PC-3 (cell line): ENCODE data around the gene ARL14EPL. TPM values are rescaled to one million over a fixed set of nuclear protein-coding genes. Genes with fewer than 3 reads are reported as not detected.
"Not testable (repeated sequence)": the region's sequence is repeated elsewhere in the genome, so short reads cannot be mapped to it uniquely, and the experiment has no call there.

ENCODE experiments used
- ATAC-seq: fragments of 200-7000 bp; cut with Tn5 transposase; 2 replicates; pipeline ENCODE4 v1.9.1; 2020; ENCODE audit warnings: mild to moderate bottlenecking, moderate library complexity
- BruUV-seq: library from RNA; stranded (reverse); fragments of 400-500 nt; replicated peaks from 2 replicates; lab custom pipeline; 2021; lab: Mats Ljungman, UMichigan
- CTCF ChIA-PET: fragments of 300-600 bp; sonication (Branson Sonifier 250); formaldehyde crosslinking; loops from one replicate; lab custom pipeline; 2022; ENCODE audit warnings: antibody characterized with exemption; lab: Charles Lee
- POLR2A ChIA-PET: fragments of 300-600 bp; sonication (Branson Sonifier 250); formaldehyde crosslinking; loops from one replicate; lab custom pipeline; 2022; ENCODE audit warnings: antibody characterized with exemption; ENCODE audit not compliant: unreplicated experiment; lab: Charles Lee
- DNase-seq: peaks from one replicate; pipeline ENCODE4 v3.0.0-alpha.2; 2015
- H2AFZ ChIP-seq: fragments of 300-600 bp; sonication (generic); 2 replicates; pipeline ENCODE4 v1.6.0; 2016; ENCODE audit warnings: antibody characterized with exemption, low read length
- H3F3A ChIP-seq: fragments of 300-600 bp; sonication (generic); one replicate; pipeline ENCODE4 v1.6.0; 2017; ENCODE audit warnings: antibody characterized with exemption, low read length, control low read depth, mild to moderate bottlenecking; ENCODE audit not compliant: unreplicated experiment
- H3K27ac ChIP-seq: fragments of 300-600 bp; sonication (generic); 2 replicates; pipeline ENCODE4 v1.5.1; 2016; ENCODE audit warnings: mild to moderate bottlenecking, low read length
- H3K27me3 ChIP-seq: fragments of 300-600 bp; sonication (generic); 2 replicates; pipeline ENCODE4 v1.6.1; 2016; ENCODE audit warnings: low read length, mixed read lengths
- H3K36me3 ChIP-seq: fragments of 300-600 bp; sonication (generic); 2 replicates; pipeline ENCODE4 v1.6.1; 2016; ENCODE audit warnings: low read depth, mixed run types, low read length, mixed read lengths
- H3K4me1 ChIP-seq: fragments of 300-600 bp; sonication (generic); 2 replicates; pipeline ENCODE4 v1.5.1; 2016; ENCODE audit warnings: low read length; ENCODE audit not compliant: insufficient read depth
- H3K4me2 ChIP-seq: fragments of 300-600 bp; sonication (generic); 2 replicates; pipeline ENCODE4 v1.6.0; 2016; ENCODE audit warnings: low read length
- H3K4me3 ChIP-seq: fragments of 300-600 bp; sonication (generic); 2 replicates; pipeline ENCODE4 v1.5.1; 2016; ENCODE audit warnings: mild to moderate bottlenecking, low read length, mixed read lengths
- H3K79me2 ChIP-seq: fragments of 300-600 bp; sonication (generic); 2 replicates; pipeline ENCODE4 v1.6.1; 2017; ENCODE audit warnings: low read length, mixed read lengths
- H3K9ac ChIP-seq: fragments of 300-600 bp; sonication (generic); 2 replicates; pipeline ENCODE4 v1.6.0; 2016; ENCODE audit warnings: mild to moderate bottlenecking, low read length
- H3K9me2 ChIP-seq: fragments of 300-600 bp; sonication (generic); replicated peaks from 2 replicates; pipeline ENCODE4 v1.6.1; 2016; ENCODE audit warnings: mixed run types, low read length, mixed read lengths
- H3K9me3 ChIP-seq: fragments of 300-600 bp; sonication (generic); 2 replicates; pipeline ENCODE4 v1.6.1; 2016; ENCODE audit warnings: low read length, mixed read lengths
- H4K20me1 ChIP-seq: fragments of 300-600 bp; sonication (generic); 2 replicates; pipeline ENCODE4 v1.6.1; 2016; ENCODE audit warnings: low read length, mixed read lengths
- CTCF ChIP-seq: fragments of 300-600 bp; sonication (generic); conservative IDR thresholded peaks from 2 replicates; pipeline ENCODE4 v1.5.1; 2017; ENCODE audit warnings: antibody characterized with exemption, low read depth, mild to moderate bottlenecking, low read length
- EZH2 ChIP-seq: fragments of 300-600 bp; sonication (generic); IDR thresholded peaks from one replicate; pipeline ENCODE4 v1.6.1; 2017; ENCODE audit warnings: antibody characterized with exemption, mild to moderate bottlenecking, low read length; ENCODE audit not compliant: unreplicated experiment
- EZH2phosphoT487 ChIP-seq: fragments of 300-600 bp; sonication (generic); IDR thresholded peaks from 2 replicates; pipeline ENCODE4 v1.6.1; 2018; ENCODE audit warnings: mild to moderate bottlenecking, antibody characterized with exemption, low read length, borderline replicate concordance
- intact Hi-C: fragments of 100-400 bp; cut with micrococcal nuclease; formaldehyde crosslinking; loops from 2 replicates; pipeline ENCODE4 v1.9.0; 2023
- total RNA-seq: library from RNA; depleted of rRNA; stranded (reverse); fragments of >200 nt; gene quantifications from 2 replicates; pipeline ENCODE4 v1.2.3, GENCODE V29; 2014; rRNA removed

ARL14EPL gene
- total RNA-seq, 1 experiment from 2014 or later = not detected

GRCh38 chr5:116098998-116099397 is 66.7 kb downstream of the ARL14EPL start:
- Histone ChIP-seq H3K4me3 (no peak overlapping the region), H3K4me2 (no peak overlapping the region), H3F3A (no peaks in the 10 kb centered on the region), H3K79me2 (no peaks in the 10 kb centered on the region), H3K9me2 (no peaks in the 10 kb centered on the region), H3K27me3 (no peaks in the 10 kb centered on the region), H3K36me3 (peaks cover 3% of the 10 kb centered on the region; the same call in 1 of the 2 replicates), H3K9ac (no peak overlapping the region), H4K20me1 (no peaks in the 10 kb centered on the region), H3K27ac (no peak overlapping the region), H3K4me1 (no peaks in the 10 kb centered on the region), H3K9me3 (no peaks in the 10 kb centered on the region), H2AFZ (no peak overlapping the region)
- intact Hi-C loops = no loop called here
- POLR2A ChIA-PET = no interaction called here
- TF ChIP-seq EZH2phosphoT487 = no peak
- TF ChIP-seq EZH2 = no peak
- no peak for TF ChIP-seq CTCF
- CTCF ChIA-PET = no interaction called here
- DNase-seq (no peak), ATAC-seq (no peak)
- BruUV-seq = no TSS peak

- CTCF ChIA-PET, H2AFZ ChIP-seq, POLR2A ChIA-PET: not testable (repeated sequence)
These were observed 72.7 kb downstream of the ARL14EPL start for GRCh38 chr5:116104941-116105340.

More at GRCh38 chr5:116104941-116105340, 72.7 kb downstream of the ARL14EPL start:
- H3K4me3 ChIP-seq, H3K79me2 ChIP-seq, H3K9me3 ChIP-seq, H3K4me2 ChIP-seq, H4K20me1 ChIP-seq, ATAC-seq, H3K4me1 ChIP-seq, BruUV-seq, DNase-seq, H3K9ac ChIP-seq, H3K9me2 ChIP-seq, H3K27me3 ChIP-seq, H3K36me3 ChIP-seq, intact Hi-C loops, H3F3A ChIP-seq, H3K27ac ChIP-seq: not testable (repeated sequence)

Other genes with a start within 250 kb of the ARL14EPL start
- not detected in 2 replicates for gene CDO1, start 215.8 kb upstream of the ARL14EPL start, total RNA-seq
- gene ATG12, start 190.9 kb upstream of the ARL14EPL start, total RNA-seq = 18.7 and 18.9 TPM in 2 replicates
- gene AP3S1, start 190.5 kb upstream of the ARL14EPL start, total RNA-seq = 32.7 and 48.2 TPM in 2 replicates
- gene LVRN, start 70.0 kb upstream of the ARL14EPL start, total RNA-seq = not detected in 2 replicates
- gene COMMD10, start 52.6 kb downstream of the ARL14EPL start, total RNA-seq = 8.8 and 17.7 TPM in 2 replicates